DMS53 treated with DMSO at 0.1 percent for 48 hours (cell line): Measurements from ENCODE around the gene CACNA1C.

Source experiments
- DNase-seq: peaks from one replicate; lab custom pipeline; 2025; ENCODE audit not compliant: unreplicated experiment; lab: John Stamatoyannopoulos, UW

CACNA1C gene

DNA sequence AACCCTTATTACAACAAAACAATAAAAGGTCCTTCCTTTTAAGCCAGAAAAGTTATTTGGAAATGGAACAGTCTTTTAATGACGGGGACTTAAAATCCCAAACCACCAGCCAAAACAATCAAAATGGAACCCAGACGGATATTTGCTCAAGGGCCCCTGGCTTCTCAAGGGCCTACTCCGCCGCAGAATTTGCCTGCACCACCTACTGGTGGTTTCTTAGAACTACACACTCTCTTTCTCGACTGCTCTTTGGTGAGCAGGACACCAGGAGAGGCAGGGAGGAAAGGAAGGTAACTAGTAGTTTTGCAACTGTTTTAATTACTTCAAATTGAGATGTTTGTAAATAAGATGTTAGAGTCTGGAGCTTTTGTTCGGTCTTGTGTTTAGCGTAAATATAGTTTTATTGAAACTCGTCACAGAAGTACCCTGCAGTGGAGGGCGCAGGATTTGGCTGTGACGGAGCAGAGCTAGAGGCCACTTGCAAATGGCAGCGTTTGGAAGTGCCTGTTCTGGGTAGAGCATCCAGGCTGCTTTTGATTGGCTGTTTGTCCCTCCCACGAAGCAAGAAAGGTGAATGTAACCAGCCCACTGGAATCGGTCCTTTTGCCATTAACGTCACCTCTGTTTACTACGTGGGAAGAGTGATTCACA, 238.5 kb downstream of the CACNA1C start:
- peak; percentile 68 for DNase-seq

GRCh38 chr12:2291947-2292346, 239.2 kb downstream of the CACNA1C start:
- DNase-seq = no peak

DNA sequence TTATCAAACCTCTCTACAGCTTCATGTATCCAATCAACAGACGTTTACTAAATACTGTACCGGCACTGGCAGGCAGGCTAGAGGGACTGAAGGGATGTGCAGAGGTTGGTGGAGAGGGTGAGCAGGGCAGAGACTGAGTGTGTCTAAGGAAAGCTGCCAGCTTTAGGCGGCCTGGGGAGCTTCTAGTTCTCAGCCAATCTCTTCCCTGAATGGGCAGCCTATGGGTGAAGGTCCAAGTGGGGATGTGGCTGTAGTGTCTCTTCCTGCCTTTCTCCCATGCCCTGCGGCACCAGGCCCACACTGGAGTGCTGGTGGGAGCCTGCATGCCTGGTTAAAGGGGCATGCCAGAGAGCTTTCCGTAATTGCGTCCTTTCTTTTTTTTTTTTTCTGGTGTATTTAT, 239.8 kb downstream of the CACNA1C start:
- no peak for DNase-seq

DNA sequence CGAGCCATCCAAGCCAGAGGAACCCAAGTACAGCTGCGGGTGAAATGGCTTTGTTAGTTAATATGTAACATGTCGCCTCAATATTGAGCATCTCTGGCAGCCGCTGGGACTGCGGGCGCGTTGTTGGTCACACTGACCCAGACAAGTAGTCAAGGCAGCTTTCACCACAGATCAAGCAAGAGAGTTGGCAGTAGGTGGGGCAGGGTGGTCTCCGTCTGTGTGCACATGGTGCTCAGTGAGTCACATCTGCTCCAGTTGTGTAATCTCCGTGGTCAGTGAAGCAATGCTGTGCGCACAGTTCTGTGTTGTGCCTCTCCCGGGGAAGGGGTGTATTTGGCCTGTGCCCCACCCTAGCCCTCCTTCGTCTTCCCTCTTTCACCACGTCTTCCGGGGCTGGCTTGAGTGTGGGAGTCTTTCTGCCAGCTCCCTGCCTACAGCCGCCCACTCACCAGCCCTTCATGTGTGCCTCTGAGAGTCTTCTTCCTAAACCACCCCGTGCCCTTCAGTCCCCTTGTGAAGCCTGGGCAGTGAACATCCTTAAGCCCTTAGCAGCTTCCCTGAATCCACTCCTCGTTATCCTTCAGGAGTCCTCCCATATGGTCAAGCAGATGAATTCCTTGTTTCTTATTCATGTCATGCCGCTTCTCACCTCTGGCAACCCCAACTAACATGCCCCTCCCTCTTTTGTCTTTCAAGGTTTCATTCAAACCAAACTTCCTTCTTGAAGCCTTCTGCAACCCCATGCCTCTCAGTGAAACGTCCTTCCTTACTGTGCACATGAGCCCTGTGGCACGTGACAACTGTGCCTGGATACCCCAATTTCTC, 242.1 kb downstream of the CACNA1C start:
- DNase-seq = no peak

- DNase-seq = no peak
These were observed 243.2 kb downstream of the CACNA1C start for GRCh38 chr12:2295941-2296461.

DNA sequence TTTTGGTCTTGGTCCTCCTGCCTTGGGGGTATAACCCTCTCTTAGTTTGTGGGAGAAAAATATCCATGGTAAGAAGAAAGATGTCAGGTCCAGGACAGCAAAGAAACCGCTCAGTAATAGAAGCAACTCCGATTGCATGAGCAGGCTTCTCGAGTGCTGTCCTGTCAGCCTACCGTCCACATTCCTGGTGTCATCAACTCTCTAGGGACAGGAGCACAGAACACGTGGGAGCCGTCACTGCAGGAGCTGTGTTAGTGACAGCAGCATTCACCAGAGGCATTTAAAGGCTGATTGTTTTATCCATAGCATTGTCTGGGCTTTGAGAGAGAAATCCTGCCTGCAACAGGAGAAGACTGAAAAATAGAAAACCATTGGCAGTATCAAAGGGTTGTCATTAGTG, 244.2 kb downstream of the CACNA1C start:
- DNase-seq = no peak

DNA sequence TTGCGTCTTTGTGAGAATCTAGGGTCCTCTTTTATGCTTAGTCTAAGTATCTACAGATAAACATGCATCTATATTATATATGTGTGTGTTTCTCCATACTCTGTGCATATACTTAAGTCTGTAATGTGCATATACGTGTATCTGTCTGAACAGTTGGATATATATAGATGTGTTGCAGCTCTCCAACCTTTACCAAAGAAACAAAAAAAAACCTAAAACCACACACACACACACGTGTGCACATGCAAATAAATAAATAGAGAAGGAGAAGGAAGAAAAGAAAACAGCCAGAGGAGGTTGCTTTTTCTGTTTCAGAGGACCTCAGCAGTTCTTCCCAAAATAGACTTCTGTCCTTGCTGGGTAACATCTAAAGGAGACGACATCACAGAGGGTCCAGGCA, 244.9 kb downstream of the CACNA1C start:
- DNase-seq = no peak

DNA sequence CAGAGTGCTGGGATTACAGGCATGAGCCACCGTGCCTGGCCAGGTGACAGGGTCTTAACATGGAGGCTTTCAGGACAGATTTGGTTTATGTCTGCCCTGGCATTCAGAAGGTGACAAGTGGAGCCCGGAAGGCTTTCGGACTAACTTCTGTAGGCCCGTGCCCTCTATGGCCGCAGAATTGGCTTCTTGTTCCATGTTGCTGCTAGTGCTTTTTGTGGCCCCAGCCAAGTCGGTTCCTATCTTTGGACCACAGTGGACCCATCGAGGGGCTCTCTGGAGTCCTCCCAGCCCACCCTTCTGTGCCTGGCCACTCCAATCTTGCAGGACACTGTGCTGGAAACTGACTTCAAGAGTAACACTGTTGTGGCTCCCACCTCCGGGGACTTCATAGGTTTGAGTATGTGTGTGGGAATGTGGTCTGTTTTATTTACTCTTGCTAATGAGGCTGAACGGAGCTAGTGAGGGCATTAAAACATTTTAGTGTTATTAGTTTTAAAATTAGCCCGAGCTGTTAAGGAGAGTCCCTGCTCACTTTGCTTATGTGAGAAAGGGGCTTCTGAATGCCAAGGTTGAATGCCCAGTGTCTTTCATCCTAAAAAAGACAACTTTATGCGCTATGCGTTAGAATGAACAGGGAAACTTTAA, 245.9 kb downstream of the CACNA1C start:
- DNase-seq = no peak

GRCh38 chr12:2299206-2299605, 246.4 kb downstream of the CACNA1C start:
- DNase-seq = no peak

GRCh38 chr12:2300168-2300567, 247.4 kb downstream of the CACNA1C start:
- no peak for DNase-seq

GRCh38 chr12:2300886-2301285, 248.1 kb downstream of the CACNA1C start:
- no peak for DNase-seq

DNA sequence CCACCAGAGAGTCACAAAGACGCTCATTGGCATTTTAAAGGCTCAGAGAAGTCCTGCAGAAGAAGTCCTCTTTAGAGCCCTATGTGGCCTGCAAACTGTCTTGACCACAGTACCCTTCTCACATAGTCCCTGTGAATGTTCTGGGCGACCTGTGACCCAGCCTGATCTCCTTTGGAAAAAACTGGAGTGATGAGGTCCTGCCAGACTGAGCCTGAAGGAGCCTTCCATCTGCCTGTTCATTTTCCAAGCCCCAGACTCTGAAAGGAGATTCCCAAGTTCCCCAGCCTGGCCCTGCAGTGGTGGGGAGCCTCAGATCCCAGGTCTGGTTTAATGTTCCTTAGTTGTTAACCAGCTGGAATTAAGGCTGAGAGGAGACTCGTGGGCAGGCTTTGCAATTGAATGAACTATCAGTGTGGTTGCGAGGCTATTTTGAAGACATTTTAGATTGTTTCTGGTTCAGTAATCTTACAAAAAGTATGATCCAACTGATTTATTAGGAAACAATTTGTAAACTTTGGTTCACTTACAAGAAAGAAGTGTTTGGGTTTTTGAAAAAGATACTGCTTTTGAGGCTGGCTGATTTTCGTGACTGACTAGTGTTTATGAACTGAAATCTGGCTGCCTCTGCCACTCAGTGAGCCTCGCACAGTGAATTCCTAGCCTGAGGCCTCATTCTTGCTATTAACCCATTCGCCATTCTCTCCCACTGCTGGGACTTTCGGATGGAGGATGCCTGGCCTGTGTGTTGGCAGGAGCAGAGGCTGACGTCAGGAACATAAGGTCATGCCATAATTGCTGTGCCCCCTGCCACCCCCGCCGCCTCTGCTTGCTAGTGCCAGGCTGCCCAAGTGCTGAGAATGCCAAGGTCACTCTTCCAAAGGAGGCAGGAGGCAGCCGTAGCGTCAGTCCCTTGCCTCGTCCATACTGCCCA, 249.0 kb downstream of the CACNA1C start:
- DNase-seq = no peak

- no peak for DNase-seq
These were observed 250.2 kb downstream of the CACNA1C start for GRCh38 chr12:2302711-2303580.

GRCh38 chr12:2304223-2304622, 251.4 kb downstream of the CACNA1C start:
- no peak for DNase-seq

DNA sequence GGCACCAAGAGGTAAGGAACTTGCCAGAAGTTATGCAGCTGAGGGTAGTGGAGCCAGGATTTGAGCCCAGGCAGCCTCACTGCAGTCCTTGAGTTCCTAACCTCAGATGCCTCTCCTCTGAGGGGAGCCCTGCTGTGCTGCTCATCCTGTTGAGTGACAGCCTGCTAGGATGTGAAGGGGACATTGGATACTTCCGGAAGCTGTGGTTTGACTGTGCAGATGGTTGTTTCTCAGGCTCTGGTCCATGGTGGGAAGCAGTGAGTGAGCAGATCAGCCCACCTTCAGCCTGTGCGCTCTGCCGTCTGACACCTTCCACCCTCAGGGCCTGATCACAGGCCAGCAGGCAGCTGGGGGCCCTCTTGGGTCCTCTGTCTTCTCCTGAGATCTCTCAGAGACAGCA, 253.2 kb downstream of the CACNA1C start:
- DNase-seq = no peak

- no peak for DNase-seq
These were observed 253.9 kb downstream of the CACNA1C start for GRCh38 chr12:2306735-2307134.

DNA sequence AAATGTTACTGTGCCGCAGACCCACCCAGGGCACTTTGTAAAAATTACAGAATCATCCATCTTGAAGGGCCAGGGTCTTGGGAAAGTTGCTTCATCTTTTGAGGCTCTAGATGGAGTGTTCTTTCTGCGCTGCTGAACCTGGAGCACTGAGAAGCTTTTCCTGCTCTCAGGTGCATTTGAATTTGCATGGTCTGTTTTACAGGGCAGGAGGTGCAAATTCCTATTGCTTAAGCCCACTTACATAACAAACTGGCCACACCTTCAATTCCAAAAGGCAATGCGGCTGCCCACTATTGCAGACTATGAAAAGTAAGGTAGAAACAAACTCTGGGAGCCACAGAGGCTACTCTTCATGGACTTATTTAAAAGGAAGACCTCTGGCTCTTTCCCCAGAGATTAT, 254.8 kb downstream of the CACNA1C start:
- no peak for DNase-seq

DNA sequence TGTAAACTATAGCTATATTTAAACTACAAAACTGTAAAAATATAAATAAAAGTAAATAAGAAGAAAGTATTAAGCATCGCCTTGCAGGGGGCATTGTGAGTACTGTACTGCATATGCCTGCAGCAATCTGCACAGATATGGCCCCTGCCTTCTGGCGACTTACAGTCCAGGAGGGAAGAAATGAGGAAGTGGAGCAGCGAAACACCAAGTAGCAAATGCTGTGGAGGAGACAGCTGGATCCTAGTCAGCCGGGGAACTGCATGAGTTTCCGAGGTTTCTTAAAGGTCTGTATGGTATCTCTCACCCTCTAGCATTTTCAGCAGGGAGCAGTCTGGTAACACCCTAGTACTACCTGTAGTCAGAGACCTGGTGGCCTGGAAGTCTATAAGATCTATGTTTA, 256.9 kb downstream of the CACNA1C start:
- no peak for DNase-seq

- DNase-seq = no peak
These were observed 258.4 kb downstream of the CACNA1C start for GRCh38 chr12:2311020-2311778.
